NOMO-1 (cell line): Measurements from ENCODE around the gene PLPP2.
A peak's percentile ranks its signal among the peaks of the same experiment; 100 is the strongest.

Source experiments
- DNase-seq, 2 experiments: peaks; one replicate each; lab custom pipeline; 2025; ENCODE audit not compliant: unreplicated experiment in 2 of 2; lab: John Stamatoyannopoulos, UW

PLPP2 gene

GRCh38 chr19:294341-294945 is 3.2 kb upstream of the PLPP2 start:
- no peak for DNase-seq

GRCh38 chr19:293436-294110 is 2.4 kb upstream of the PLPP2 start:
- no peak for DNase-seq

DNA sequence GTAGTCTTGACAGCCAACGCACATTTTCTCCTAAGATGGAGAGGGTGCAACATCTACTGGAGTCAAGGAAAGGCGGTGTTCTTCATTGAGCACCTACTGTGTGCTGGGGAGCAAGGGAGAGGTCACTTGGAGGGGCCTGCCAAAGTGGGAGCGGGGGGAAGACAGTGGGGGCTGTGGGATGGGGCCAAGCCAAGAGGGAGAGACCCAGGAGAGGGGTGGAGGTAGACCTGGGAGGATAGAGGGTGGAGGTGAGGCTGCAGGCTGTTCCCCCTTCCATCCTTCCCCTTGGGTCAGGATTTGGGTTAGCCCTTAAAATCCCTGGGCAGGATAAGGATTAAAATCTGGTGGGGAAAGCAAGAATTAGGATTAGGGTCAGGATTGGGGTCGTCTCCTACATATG is 1.7 kb upstream of the PLPP2 start:
- no peak for DNase-seq

GRCh38 chr19:292281-292884 is 1.2 kb upstream of the PLPP2 start:
- DNase-seq: no peak

DNA sequence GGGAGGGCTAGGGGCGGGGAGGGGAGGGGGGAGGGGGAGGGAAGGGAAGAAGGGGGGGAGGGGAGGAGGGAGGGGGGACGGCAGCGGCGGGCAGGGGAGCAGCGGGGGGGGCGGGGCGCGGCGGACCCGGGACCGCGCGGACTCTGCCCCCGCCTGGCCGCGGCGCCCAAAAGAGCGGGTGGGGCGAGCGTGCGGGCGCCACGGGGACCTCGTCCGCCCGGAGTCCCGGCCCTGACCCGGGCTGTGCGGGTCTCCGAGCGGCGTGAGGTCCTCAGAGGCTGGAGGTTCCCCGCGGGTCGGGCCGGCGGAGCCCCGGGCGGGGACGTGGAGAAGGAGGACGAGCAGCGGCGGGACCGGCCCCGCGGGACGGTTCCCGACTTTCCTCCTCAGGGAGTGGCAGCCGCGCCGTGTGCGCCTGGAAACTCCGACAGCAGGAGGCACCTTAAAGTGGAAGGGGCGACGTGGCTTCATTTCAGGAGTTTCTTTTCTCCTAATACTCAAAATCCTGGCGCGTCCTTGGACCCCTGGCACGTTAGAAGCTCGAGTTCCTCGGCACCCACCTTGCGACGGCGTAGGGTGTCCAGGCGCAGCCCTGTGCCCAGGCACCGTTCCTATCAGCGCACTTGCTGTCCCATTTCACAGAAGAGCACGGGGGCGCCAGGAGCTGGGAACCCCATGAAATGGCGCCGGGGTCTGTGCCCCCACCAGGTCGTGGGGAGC is 518 bp upstream of the PLPP2 start:
- DNase-seq: no peak

- no peak for DNase-seq
Measured at GRCh38 chr19:290372-291005, 714 bp downstream of the PLPP2 start.

GRCh38 chr19:289651-290371 is 1.4 kb downstream of the PLPP2 start:
- DNase-seq: no peak

GRCh38 chr19:288911-289310 is 2.3 kb downstream of the PLPP2 start:
- no peak for DNase-seq

DNA sequence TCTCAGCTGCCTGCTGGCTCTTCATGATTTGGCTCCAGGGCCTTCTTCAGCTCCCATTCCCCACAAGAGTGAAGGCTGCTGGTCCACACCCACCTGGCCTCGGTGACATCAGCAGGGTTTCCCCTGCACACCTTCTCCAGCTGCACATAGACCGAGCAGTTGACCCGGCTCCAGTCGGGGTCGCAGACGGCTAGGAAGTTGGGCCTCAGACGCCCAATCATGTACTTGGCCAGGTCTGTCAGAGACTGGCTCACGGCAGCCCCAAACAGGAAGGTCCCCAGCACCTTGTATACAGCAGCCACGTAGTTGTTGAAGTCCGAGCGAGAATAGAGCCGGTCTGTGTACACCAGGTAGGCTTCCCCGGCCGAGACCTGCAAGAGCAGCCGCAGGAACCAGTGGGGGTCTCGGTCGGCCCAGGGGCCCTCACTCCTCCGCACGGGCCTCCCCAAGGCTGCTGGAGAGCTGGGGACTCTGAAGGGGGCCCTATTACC is 3.8 kb downstream of the PLPP2 start:
- no peak for DNase-seq

GRCh38 chr19:283395-283794 is 7.8 kb downstream of the PLPP2 start:
- DNase-seq: no peak

DNA sequence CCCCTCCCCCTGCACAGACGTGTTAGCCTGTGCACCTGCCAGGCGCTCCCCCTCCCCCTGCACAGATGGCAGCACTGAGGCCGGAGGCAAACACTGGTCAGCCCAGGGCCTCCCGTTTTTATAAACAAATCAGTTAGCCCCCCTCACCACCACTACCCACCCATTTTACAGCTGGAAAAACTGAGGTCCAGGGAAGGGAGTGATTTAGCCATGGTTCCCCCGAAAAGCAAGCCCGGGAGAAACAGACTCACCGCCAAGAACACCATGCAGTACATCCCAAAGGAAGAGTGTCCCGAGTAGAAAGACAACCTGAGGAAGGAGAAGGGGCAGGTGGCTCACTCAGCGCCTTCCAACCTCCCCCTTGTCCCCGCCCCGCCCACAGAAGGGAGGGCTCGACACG is 8.7 kb downstream of the PLPP2 start:
- DNase-seq: no peak

GRCh38 chr19:281992-282391 is 9.2 kb downstream of the PLPP2 start:
- DNase-seq: no peak

DNA sequence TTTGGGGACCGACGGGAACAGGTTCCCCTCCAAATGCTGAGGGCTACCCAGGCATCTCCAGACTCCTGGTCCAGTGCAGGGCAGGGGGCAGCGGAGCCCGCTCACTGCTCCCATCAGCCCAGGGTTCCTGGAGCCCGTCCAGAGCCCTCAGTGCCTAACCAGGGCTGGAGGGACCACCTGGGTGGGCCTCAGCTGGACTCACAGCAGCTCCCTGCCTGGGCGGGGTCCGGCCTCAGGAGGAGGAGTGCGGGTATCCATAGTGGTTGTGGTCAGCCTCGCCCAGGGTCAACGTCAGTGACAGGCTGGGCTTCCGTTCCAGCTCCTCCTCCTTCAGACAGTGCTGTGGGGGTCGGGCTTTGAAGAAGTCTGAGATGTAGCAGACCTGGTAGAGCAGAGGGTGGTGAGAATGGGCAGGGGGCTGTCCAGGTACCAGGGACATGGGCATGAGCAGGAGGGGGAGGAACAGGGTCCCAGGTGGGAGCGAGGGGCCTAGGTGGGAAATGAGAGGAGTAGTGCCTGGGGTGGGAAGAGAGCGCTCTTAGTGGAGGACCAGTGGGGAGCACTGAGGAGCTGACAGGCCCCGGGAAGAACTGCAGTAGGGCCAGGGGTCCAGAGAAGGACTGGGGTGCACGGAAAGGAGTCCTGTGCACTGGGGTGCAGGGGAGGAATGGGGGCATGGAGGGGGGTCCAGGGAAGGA is 9.9 kb downstream of the PLPP2 start:
- no peak for DNase-seq

DNA sequence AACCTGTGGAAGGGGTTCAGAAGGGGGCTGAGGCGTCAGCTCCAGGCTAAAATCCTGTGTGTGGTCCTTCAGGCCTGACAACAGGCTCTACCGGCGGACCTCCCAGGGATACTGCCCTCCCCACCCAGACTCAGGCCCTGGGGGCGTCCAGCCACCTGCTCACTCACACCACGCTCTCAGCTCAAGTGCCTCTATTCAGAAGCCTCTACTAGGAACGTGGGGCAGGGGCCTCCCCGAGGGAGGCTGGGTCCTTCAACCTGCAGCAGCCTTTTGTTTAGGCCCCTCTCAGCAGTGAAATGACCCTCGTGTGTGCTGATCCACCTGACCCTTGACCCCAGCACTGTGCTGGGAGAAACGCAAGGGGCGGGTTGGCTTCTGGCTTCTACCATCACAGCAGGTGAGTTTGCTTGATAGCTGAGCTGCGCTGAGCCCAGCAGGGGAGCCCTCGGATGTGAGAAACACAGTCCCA is 10.6 kb downstream of the PLPP2 start:
- DNase-seq: no peak

GRCh38 chr19:279656-280055 is 11.5 kb downstream of the PLPP2 start:
- DNase-seq: no peak

GRCh38 chr19:279231-279630 is 12.0 kb downstream of the PLPP2 start:
- no peak for DNase-seq

- peak in 1 of 2 experiments; percentile 33 for DNase-seq
Measured at GRCh38 chr19:277581-278165, 13.5 kb downstream of the PLPP2 start.

DNA sequence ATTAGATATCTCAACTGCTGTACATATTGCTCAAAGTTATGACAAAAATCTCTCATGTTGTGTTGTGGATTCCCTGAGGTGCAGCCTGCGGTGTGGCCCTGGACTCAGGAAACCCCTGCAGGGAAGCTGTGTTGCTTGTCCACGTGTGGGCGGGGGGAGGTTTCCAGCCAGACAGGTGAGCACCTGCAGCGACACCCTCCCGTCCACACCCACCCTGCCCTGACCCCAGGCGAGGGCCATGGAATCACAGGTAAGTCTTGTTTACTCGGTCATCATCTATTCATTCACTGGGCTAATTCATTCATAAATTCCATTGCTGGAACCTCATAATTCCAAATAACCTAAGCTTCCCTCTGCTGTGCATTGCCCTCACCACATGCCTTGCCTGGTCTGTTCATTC is 14.1 kb downstream of the PLPP2 start:
- DNase-seq: no peak

DNA sequence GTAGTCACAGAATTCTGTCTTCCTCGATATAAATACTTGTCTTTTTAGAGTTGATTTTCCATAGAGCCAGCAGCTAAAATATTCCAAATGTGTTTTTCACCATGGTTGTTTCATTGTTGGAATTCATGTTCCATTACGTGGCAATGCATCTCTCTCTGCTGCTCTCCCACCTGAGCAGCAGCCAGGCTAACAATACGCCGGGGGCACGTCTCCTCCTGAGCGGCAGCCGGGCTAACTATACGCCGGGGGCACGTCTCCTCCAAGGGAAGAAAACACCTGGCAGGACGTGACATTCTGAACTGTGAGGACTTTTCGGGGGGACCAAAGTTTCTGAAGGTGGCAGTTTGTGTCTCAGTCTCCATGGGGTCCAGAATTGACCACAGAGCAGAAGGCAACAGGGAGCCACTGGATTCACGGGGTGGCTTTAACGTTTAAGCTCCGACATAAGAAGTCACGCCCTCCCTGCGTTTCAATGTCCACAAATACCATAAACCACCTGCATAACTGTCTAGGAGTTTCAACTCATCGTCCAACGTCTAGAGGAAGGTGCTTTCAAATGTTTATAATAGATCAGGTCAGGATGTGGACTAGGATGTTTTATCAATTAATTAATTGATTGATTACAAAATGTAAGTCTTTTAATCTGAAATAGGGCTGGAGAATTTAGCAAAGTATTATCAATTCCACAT is 15.1 kb downstream of the PLPP2 start:
- no peak for DNase-seq
